Kidney epithelial cell (primary cell): ENCODE results near the gene NRG3. TPM values are rescaled to one million over a fixed set of nuclear protein-coding genes. Genes with fewer than 3 reads are reported as not detected.

ENCODE experiments used
- DNase-seq: peaks from one replicate; pipeline ENCODE4 v3.0.0-alpha.2; 2010; ENCODE audit warnings: low read depth
- H3K27me3 ChIP-seq: 2 replicates; pipeline ENCODE4 v1.6.0; 2011; ENCODE audit warnings: low read length; ENCODE audit not compliant: control insufficient read depth, insufficient read depth
- H3K36me3 ChIP-seq: 2 replicates; pipeline ENCODE4 v1.5.1; 2011; ENCODE audit warnings: low read length; ENCODE audit not compliant: control insufficient read depth, insufficient read depth
- H3K4me3 ChIP-seq: 2 replicates; pipeline ENCODE4 v1.5.1; 2011; ENCODE audit warnings: low read depth, mild to moderate bottlenecking, control low read depth, low read length
- total RNA-seq: library from RNA; depleted of rRNA; stranded (reverse); fragments of >200 nt; gene quantifications from 2 replicates; pipeline ENCODE4 v1.2.3, GENCODE V29; 2015
- TF ChIP-seq, protein P1 (sequence below): IDR thresholded peaks from 2 replicates; pipeline ENCODE4 v1.5.1; 2011; ENCODE audit warnings: mild to moderate bottlenecking, moderate library complexity, low read length, control low read depth, inconsistent platforms; ENCODE audit not compliant: insufficient read depth, poor library complexity, severe bottlenecking

Gene NRG3
- total RNA-seq, 1 donor from 2014 or later = 10.2 TPM

DNA sequence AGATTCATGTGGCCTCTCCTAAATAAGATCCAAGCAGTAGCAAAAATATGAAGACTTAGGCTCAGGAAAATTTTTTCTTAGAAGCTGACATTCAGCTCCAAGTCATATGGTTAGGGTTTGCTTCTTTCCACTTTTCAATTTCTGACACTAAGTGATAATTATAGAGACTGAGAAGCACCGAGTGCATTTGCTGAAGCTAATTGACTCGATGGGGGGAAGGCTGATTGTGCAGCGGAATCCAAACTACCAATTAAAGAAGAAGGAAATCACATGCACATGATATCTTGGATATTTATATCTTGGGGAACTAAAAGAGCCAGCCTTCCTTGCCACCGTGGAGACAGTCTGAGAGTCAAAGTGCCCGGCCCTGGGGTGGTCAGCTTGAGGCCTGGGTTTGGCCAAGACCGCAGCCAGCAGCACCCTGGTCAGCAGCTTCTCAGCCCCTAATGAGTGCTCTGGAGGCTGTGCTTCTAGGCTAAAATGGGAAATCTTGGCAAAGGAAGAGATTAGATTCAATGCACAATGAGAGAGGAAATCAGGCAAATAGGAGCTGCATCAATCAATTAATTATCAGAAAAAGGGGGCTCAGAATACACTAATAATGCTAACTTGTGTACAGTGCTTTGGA is 589.3 kb downstream of the NRG3 start:
- TF ChIP-seq, protein P1, sequence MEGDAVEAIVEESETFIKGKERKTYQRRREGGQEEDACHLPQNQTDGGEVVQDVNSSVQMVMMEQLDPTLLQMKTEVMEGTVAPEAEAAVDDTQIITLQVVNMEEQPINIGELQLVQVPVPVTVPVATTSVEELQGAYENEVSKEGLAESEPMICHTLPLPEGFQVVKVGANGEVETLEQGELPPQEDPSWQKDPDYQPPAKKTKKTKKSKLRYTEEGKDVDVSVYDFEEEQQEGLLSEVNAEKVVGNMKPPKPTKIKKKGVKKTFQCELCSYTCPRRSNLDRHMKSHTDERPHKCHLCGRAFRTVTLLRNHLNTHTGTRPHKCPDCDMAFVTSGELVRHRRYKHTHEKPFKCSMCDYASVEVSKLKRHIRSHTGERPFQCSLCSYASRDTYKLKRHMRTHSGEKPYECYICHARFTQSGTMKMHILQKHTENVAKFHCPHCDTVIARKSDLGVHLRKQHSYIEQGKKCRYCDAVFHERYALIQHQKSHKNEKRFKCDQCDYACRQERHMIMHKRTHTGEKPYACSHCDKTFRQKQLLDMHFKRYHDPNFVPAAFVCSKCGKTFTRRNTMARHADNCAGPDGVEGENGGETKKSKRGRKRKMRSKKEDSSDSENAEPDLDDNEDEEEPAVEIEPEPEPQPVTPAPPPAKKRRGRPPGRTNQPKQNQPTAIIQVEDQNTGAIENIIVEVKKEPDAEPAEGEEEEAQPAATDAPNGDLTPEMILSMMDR = no peak
- Histone ChIP-seq H3K27me3 (no peaks in the 10 kb centered on the region), H3K4me3 (no peak overlapping the region), H3K36me3 (no peaks in the 10 kb centered on the region)
- DNase-seq = no peak

DNA sequence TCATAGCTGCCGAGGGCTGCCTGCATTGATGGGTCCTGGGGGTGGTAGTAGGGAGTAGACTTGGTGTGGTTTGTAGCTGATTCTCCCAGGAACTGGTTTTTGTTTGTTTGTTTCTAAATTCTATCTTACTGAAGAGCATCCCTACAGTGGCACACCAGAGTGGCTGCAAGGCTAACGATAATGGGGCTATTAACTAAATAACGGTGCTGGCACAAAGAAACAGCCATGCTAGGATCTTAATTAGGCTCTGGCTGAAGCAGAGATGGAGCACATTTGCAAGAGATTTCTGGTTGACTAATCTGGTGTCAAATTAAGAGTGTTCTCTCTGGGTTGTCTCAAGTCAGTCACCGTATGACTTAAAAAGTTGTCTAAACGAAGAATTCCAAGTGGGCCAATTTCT is 590.0 kb downstream of the NRG3 start:
- TF ChIP-seq, protein P1 = no peak

GRCh38 chr10:82468453-82468852 is 593.5 kb downstream of the NRG3 start:
- Histone ChIP-seq H3K27me3 (no peaks in the 10 kb centered on the region), H3K4me3 (no peak overlapping the region), H3K36me3 (no peaks in the 10 kb centered on the region)
- DNase-seq = no peak
- TF ChIP-seq, protein P1 = no peak

More for the DNA sequence above, 590.0 kb downstream of the NRG3 start:
- Histone ChIP-seq H3K27me3 (no peaks in the 10 kb centered on the region), H3K4me3 (no peak overlapping the region), H3K36me3 (no peaks in the 10 kb centered on the region)
- no peak for DNase-seq

- Histone ChIP-seq H3K36me3 (no peaks in the 10 kb centered on the region), H3K4me3 (no peak overlapping the region), H3K27me3 (no peaks in the 10 kb centered on the region)
- DNase-seq = no peak
- TF ChIP-seq, protein P1 = no peak
Observed at GRCh38 chr10:82472406-82473335, 597.7 kb downstream of the NRG3 start.

DNA sequence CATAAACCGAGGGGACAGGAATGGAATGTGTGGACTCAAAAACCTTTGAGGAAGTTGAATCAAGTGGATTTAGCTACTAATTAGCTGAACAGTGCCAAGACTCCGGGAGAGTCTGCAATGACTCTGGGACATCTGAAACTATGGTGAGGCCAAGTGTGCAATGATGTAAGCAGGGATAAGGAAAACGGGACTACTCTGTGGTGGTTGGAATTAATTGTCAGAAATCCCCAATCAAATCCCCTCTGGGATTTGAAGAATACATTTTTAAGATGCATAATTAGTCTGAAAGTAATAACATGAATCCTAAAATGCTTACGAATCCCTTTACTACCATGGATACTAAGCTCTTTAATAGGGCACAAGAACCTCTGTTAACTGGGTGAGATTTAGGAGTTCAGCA is 602.8 kb downstream of the NRG3 start:
- TF ChIP-seq, protein P1 = no peak
- Histone ChIP-seq H3K4me3 (no peak overlapping the region), H3K27me3 (no peaks in the 10 kb centered on the region), H3K36me3 (no peaks in the 10 kb centered on the region)
- no peak for DNase-seq
